GM23338 (cell line): Measurements from ENCODE around the gene SETX.

Experiments
- CTCF ChIP-seq, 2 experiments: fragments of 200-600 bp in 1 of 2; sonication (generic) in 1 of 2; conservative IDR thresholded peaks; 2 replicates each; pipeline versions ENCODE4 v1.5.1 to v1.6.1; 2016 to 2017; ENCODE audit warnings: antibody characterized with exemption in 2 of 2, low read depth in 2 of 2, mild to moderate bottlenecking in 2 of 2, moderate library complexity in 1 of 2
- JUNB ChIP-seq: IDR thresholded peaks from one replicate; pipeline ENCODE4 v1.6.1; 2016; ENCODE audit warnings: antibody characterized with exemption; ENCODE audit not compliant: unreplicated experiment

- no peak for TF ChIP-seq CTCF (conservative IDR thresholded peaks at IDR 0.05; ENCODE audit: low read depth in 2 of 2)
- no peak for TF ChIP-seq JUNB
Observed at GRCh38 chr9:132267660-132268059, 87.1 kb downstream of the SETX start.
